Calu3 (cell line): ENCODE results near the gene SP5. TPM values are rescaled to one million over a fixed set of nuclear protein-coding genes. Genes with fewer than 3 reads are reported as not detected.
A peak's percentile ranks its signal among the peaks of the same experiment; 100 is the strongest.

ENCODE experiments used
- BruUV-seq: library from RNA; stranded (reverse); fragments of 400-500 nt; replicated peaks from 2 replicates; lab custom pipeline; 2021; lab: Mats Ljungman, UMichigan
- CTCF ChIA-PET: fragments of 300-600 bp; sonication (Branson Sonifier 250); formaldehyde crosslinking; loops from one replicate; lab custom pipeline; 2022; ENCODE audit warnings: antibody characterized with exemption; lab: Charles Lee
- DNase-seq: peaks from one replicate; pipeline ENCODE4 v3.0.0; 2022
- H3K27ac Mint-ChIP-seq: one replicate; pipeline ENCODE4 v1.8.0; 2022; ENCODE audit warnings: mixed read lengths; ENCODE audit not compliant: unreplicated experiment
- H3K27me3 Mint-ChIP-seq: one replicate; pipeline ENCODE4 v1.8.0; 2022; ENCODE audit warnings: mixed read lengths; ENCODE audit not compliant: unreplicated experiment
- H3K36me3 Mint-ChIP-seq: one replicate; pipeline ENCODE4 v1.8.0; 2022; ENCODE audit warnings: mild to moderate bottlenecking, moderate library complexity, mixed read lengths; ENCODE audit not compliant: insufficient read depth, unreplicated experiment
- H3K4me1 Mint-ChIP-seq: one replicate; pipeline ENCODE4 v1.8.0; 2022; ENCODE audit warnings: mild to moderate bottlenecking, low read depth, mixed read lengths; ENCODE audit not compliant: unreplicated experiment
- H3K4me3 Mint-ChIP-seq: one replicate; pipeline ENCODE4 v1.8.0; 2022; ENCODE audit warnings: mild to moderate bottlenecking, low read depth, moderate library complexity, mixed read lengths; ENCODE audit not compliant: unreplicated experiment
- H3K9me3 Mint-ChIP-seq: one replicate; pipeline ENCODE4 v1.8.0; 2022; ENCODE audit warnings: low read depth, mixed read lengths; ENCODE audit not compliant: unreplicated experiment
- intact Hi-C: fragments of 100-400 bp; cut with micrococcal nuclease; formaldehyde crosslinking; loops from one replicate; pipeline ENCODE4 v1.10.0; 2022; ENCODE audit not compliant: unreplicated experiment
- total RNA-seq: library from RNA; stranded (reverse); gene quantifications from 2 replicates; pipeline ENCODE4 v1.2.3, GENCODE V29; 2022
- TF ChIP-seq, protein P1 (sequence below): fragments of 200-600 bp; IDR thresholded peaks from one replicate; pipeline ENCODE4 v1.8.0; 2022; ENCODE audit warnings: antibody characterized with exemption; ENCODE audit not compliant: unreplicated experiment

Gene SP5
- total RNA-seq, 1 experiment from 2014 or later = 0.73 TPM

GRCh38 chr2:170714381-170715061, 616 bp upstream of the SP5 start:
- H3K4me1 Mint-ChIP-seq = peaks cover 9% of the 10 kb centered on the region
- DNase-seq = peak; percentile 51
- peaks cover 25% of the 10 kb centered on the region for H3K36me3 Mint-ChIP-seq
- H3K27ac Mint-ChIP-seq = peak overlapping the region; percentile 48
- TF ChIP-seq, protein P1, sequence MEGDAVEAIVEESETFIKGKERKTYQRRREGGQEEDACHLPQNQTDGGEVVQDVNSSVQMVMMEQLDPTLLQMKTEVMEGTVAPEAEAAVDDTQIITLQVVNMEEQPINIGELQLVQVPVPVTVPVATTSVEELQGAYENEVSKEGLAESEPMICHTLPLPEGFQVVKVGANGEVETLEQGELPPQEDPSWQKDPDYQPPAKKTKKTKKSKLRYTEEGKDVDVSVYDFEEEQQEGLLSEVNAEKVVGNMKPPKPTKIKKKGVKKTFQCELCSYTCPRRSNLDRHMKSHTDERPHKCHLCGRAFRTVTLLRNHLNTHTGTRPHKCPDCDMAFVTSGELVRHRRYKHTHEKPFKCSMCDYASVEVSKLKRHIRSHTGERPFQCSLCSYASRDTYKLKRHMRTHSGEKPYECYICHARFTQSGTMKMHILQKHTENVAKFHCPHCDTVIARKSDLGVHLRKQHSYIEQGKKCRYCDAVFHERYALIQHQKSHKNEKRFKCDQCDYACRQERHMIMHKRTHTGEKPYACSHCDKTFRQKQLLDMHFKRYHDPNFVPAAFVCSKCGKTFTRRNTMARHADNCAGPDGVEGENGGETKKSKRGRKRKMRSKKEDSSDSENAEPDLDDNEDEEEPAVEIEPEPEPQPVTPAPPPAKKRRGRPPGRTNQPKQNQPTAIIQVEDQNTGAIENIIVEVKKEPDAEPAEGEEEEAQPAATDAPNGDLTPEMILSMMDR = no peak
- no TSS peak for BruUV-seq
- CTCF ChIA-PET = interaction anchor here (0.7 kb wide), 1 partner anchor 53 kb away, joined by 3 read pairs; no protein-coding TSS in a partner anchor
- peak overlapping the region; percentile 74 for H3K4me3 Mint-ChIP-seq
- peaks cover 34% of the 10 kb centered on the region for H3K27me3 Mint-ChIP-seq
- H3K9me3 Mint-ChIP-seq = no peaks in the 10 kb centered on the region
- intact Hi-C loops = loop anchor here (5.0 to 10.0 kb wide), 2 partner anchors 100 to 307 kb away; partner anchors contain the start of gene GAD1

GRCh38 chr2:170715932-170716777, 1.0 kb downstream of the SP5 start:
- H3K27me3 Mint-ChIP-seq = peaks cover 18% of the 10 kb centered on the region
- H3K27ac Mint-ChIP-seq = peak overlapping the region; percentile 48
- intact Hi-C loops = loop anchor here (5.0 to 10.0 kb wide), 2 partner anchors 99 to 309 kb away; partner anchors contain the start of gene GAD1
- H3K4me3 Mint-ChIP-seq = peak overlapping the region; percentile 74
- CTCF ChIA-PET = interaction anchor here (0.6 to 1.6 kb wide), 2 partner anchors 23 to 100 kb away, joined by 4 to 7 read pairs; partner anchors contain the start of gene GAD1
- no TSS peak for BruUV-seq
- H3K36me3 Mint-ChIP-seq = peaks cover 25% of the 10 kb centered on the region
- TF ChIP-seq, protein P1 = no peak
- H3K4me1 Mint-ChIP-seq = peaks cover 9% of the 10 kb centered on the region
- DNase-seq = no peak
- no peaks in the 10 kb centered on the region for H3K9me3 Mint-ChIP-seq

- CTCF ChIA-PET = no interaction called here
- intact Hi-C loops = loop anchor here (5.0 to 10.0 kb wide), 2 partner anchors 98 to 310 kb away; partner anchors contain the start of gene GAD1
- no TSS peak for BruUV-seq
- Mint-ChIP-seq H3K4me3 (no peak overlapping the region), H3K4me1 (peaks cover 7% of the 10 kb centered on the region), H3K27me3 (peaks cover 9% of the 10 kb centered on the region), H3K36me3 (peaks cover 25% of the 10 kb centered on the region), H3K27ac (no peak overlapping the region), H3K9me3 (no peaks in the 10 kb centered on the region)
- TF ChIP-seq, protein P1 = no peak
- DNase-seq = no peak
These were observed 1.9 kb downstream of the SP5 start for GRCh38 chr2:170716851-170717598.

DNA sequence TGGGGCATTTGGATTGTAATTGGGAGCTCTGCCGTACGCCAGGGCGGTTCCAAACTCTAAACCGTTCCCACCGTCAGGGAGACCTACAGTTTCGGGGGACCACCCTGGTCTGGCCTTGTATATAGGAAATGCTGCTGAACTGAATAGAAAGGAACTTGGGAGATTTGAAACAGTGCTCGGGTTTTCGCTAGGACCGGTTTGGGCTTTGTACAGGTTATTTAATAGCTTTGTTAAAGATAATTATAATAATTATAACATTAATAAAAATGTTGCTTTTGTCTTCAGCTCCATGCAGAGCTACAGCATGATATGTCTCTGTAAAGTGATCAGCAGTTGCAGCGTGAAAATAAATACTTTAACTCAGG, 2.4 kb downstream of the SP5 start:
- CTCF ChIA-PET = no interaction called here
- TF ChIP-seq, protein P1 = no peak
- no TSS peak for BruUV-seq

More for the DNA sequence above, 2.4 kb downstream of the SP5 start:
- DNase-seq = no peak
- Mint-ChIP-seq H3K36me3 (peaks cover 25% of the 10 kb centered on the region), H3K4me1 (peaks cover 1% of the 10 kb centered on the region), H3K9me3 (no peaks in the 10 kb centered on the region), H3K4me3 (no peak overlapping the region), H3K27ac (no peak overlapping the region), H3K27me3 (peaks cover 4% of the 10 kb centered on the region)
- intact Hi-C loops = loop anchor here (5.0 to 10.0 kb wide), 2 partner anchors 97 to 310 kb away; partner anchors contain the start of gene GAD1
